Gastrocnemius medialis (tissue), 4 donors: ENCODE results near the gene FGF14. TPM values are rescaled to one million over a fixed set of nuclear protein-coding genes. Genes with fewer than 3 reads are reported as not detected.

ENCODE experiments used
- ATAC-seq, 2 donors: fragments of 150-250 bp; one replicate each; pipeline ENCODE4 v1.9.1; 2016
- DNase-seq, 2 donors: peaks; one replicate each; pipeline ENCODE4 v3.0.0-alpha.2; 2019
- H3K27ac ChIP-seq, 4 donors: fragments of 200-600 bp; sonication (generic); 1 replicate in 1 of 4; 2 replicates in 3 of 4; pipeline ENCODE4 v1.5.1; 2016 to 2018; ENCODE audit warnings: mild to moderate bottlenecking in 2 of 4, moderate library complexity in 1 of 4
- H3K27me3 ChIP-seq, 3 donors: fragments of 200-600 bp; sonication (generic) in 2 of 3; 1 replicate in 1 of 3; 2 replicates in 2 of 3; pipeline versions ENCODE4 v1.5.1 to v1.6.0; 2016 to 2019; ENCODE audit warnings: mild to moderate bottlenecking in 1 of 3, moderate library complexity in 1 of 3
- H3K36me3 ChIP-seq, 2 donors: fragments of 200-600 bp; sonication (generic) in 1 of 2; one replicate each; pipeline ENCODE4 v1.5.1; 2017 to 2018
- H3K4me1 ChIP-seq, 2 donors: fragments of 200-600 bp; sonication (generic) in 1 of 2; one replicate each; pipeline ENCODE4 v1.5.1; 2016 to 2017; ENCODE audit warnings: mild to moderate bottlenecking in 2 of 2
- H3K4me3 ChIP-seq, 4 donors: fragments of 200-600 bp; sonication (generic) in 3 of 4; 1 replicate in 1 of 4; 2 replicates in 3 of 4; pipeline ENCODE4 v1.5.1; 2016 to 2019; ENCODE audit warnings: mild to moderate bottlenecking in 2 of 4
- H3K9me3 ChIP-seq, 3 donors: fragments of 200-600 bp; sonication (generic) in 2 of 3; 1 replicate in 1 of 3; 2 replicates in 2 of 3; pipeline ENCODE4 v1.5.1; 2016 to 2019
- POLR2A ChIP-seq, 2 donors: fragments of 450-650 bp; IDR thresholded peaks; one replicate each; pipeline ENCODE4 v1.6.1; 2017; ENCODE audit warnings: antibody characterized with exemption in 2 of 2, mild to moderate bottlenecking in 2 of 2, moderate library complexity in 2 of 2
- in situ Hi-C, 4 donors: fragments of 200-750 bp; cut with MboI; loops; one replicate each; pipeline versions ENCODE4 v1.15.0 to v1.8.0; 2017; ENCODE audit warnings: low sequenced_read_pairs in 4 of 4
- intact Hi-C: fragments of 100-400 bp; cut with DNase I; formaldehyde crosslinking; loops from one replicate; pipeline ENCODE4 v1.15.1; 2023; ENCODE audit warnings: low total_unique reads
- total RNA-seq, 4 donors: library from RNA; depleted of rRNA; stranded (reverse); fragments of >200 nt; gene quantifications; one replicate each; pipeline versions ENCODE4 v1.1.0 to v1.2.3, GENCODE V29; 2016
- TF ChIP-seq, protein P1 (sequence below), 5 experiments: fragments of 450-650 bp in 3 of 5; fragments of 200-600 bp in 2 of 5; sonication (generic) in 2 of 5; IDR thresholded peaks in 4 of 5; conservative IDR thresholded peaks in 1 of 5; 1 replicate in 4 of 5; 2 replicates in 1 of 5; pipeline ENCODE4 v1.5.1; 2016 to 2019; ENCODE audit warnings: antibody characterized with exemption in 5 of 5, mild to moderate bottlenecking in 3 of 5, moderate library complexity in 3 of 5

The FGF14 gene
- total RNA-seq, 4 donors from 2014 or later: 0.02 TPM; not detected in 3

DNA sequence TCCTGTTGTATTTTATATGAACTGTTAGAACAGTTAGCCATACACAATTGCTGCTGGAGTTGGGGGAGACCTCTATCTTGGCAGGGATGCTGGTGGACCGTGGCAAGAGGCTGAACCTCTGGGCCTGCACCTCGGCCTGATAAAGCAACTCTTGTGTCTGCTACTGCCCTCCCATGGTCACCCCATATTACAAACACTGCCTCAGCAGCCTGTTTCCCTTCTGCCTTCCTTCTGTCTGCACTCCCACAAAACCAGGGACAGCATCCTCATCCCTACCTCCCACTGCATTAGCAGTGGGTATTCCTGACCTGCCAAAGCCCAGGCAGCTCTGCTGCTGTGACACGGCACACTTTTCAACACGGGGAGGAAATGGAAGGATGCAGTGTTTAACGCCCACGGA lies 456.4 kb downstream of the FGF14 start:
- Histone ChIP-seq H3K27ac (no peak overlapping the region), H3K36me3 (no peaks in the 10 kb centered on the region), H3K9me3 (no peaks in the 10 kb centered on the region), H3K4me3 (no peak overlapping the region), H3K4me1 (no peaks in the 10 kb centered on the region), H3K27me3 (no peaks in the 10 kb centered on the region)
- intact Hi-C loops (no loop called here), in situ Hi-C loops (loop anchor here in 2 of 4 donors (10.0 to 25.0 kb wide), 2 partner anchors 509 to 517 kb away; no protein-coding TSS in a partner anchor)
- TF ChIP-seq, protein P1, sequence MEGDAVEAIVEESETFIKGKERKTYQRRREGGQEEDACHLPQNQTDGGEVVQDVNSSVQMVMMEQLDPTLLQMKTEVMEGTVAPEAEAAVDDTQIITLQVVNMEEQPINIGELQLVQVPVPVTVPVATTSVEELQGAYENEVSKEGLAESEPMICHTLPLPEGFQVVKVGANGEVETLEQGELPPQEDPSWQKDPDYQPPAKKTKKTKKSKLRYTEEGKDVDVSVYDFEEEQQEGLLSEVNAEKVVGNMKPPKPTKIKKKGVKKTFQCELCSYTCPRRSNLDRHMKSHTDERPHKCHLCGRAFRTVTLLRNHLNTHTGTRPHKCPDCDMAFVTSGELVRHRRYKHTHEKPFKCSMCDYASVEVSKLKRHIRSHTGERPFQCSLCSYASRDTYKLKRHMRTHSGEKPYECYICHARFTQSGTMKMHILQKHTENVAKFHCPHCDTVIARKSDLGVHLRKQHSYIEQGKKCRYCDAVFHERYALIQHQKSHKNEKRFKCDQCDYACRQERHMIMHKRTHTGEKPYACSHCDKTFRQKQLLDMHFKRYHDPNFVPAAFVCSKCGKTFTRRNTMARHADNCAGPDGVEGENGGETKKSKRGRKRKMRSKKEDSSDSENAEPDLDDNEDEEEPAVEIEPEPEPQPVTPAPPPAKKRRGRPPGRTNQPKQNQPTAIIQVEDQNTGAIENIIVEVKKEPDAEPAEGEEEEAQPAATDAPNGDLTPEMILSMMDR (IDR thresholded peaks at IDR 0.05 in 4 of 5, conservative IDR thresholded peaks at IDR 0.05 in 1 of 5): no peak
- TF ChIP-seq POLR2A (IDR thresholded peaks at IDR 0.05): no peak
- ATAC-seq: no peak
- no peak for DNase-seq

DNA sequence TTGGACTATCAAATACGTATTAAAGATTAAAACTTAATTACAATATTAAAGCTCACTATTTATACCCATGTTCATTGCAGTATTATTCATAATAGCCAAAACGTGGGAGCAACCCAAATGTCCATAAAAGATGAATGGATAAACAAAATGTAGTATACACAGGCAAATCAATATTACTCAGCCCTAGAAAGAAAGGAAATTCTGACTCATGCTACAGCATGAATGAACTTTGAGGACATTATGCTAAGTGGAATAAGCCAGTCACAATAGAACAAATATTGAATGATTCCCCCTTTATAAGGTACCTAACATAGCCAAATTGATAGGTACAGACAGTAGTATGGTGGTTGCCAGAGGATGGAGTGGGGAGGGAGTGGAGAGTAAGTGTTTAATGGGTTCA lies 457.3 kb downstream of the FGF14 start:
- no peaks in the 10 kb centered on the region for H3K9me3 ChIP-seq
- DNase-seq (no peak), ATAC-seq (no peak)
- H3K4me1 ChIP-seq: no peaks in the 10 kb centered on the region
- in situ Hi-C loops (loop anchor here in 2 of 4 donors (10.0 to 25.0 kb wide), 2 partner anchors 510 to 518 kb away; no protein-coding TSS in a partner anchor), intact Hi-C loops (loop anchor here (5.0 kb wide), 1 partner anchor 613 kb away; no protein-coding TSS in a partner anchor)
- no peak for TF ChIP-seq POLR2A (IDR thresholded peaks at IDR 0.05)
- H3K36me3 ChIP-seq: no peaks in the 10 kb centered on the region
- H3K4me3 ChIP-seq: no peak overlapping the region
- no peaks in the 10 kb centered on the region for H3K27me3 ChIP-seq
- no peak overlapping the region for H3K27ac ChIP-seq

DNA sequence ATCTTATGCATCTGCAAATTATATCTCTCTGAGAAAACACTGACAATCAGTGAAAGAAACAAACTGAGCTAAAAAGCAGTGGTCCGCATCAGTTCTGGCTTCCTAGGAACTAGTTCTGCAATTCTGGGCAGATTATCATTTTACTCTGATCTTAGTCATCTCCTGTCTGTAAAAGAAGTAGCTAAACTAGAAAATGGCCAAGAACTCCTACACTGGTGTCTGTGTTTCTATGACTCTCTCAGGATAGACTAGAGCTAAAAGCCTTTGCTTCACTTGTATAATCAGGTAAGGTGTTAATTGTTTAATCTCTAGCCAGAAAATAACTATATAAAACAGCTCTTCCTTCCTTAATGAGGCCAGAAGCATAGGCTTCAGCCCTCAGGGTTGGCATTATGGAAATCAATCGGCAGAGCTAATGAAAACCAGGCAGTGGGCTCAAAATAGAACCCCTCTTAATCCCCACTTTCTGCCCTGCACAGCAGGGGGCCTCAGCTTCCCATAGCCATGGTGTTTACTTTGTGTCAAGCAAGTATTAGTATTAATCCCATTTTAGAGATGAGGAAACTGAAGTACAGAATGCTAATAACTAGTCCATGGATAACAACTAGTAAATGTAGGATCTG lies 459.2 kb downstream of the FGF14 start:
- no peak for ATAC-seq
- intact Hi-C loops: loop anchor here (1.0 to 5.0 kb wide), 3 partner anchors 147 to 615 kb away; no protein-coding TSS in a partner anchor
- TF ChIP-seq, protein P1 (IDR thresholded peaks at IDR 0.05 in 4 of 5, conservative IDR thresholded peaks at IDR 0.05 in 1 of 5): no peak
- no peak for TF ChIP-seq POLR2A (IDR thresholded peaks at IDR 0.05)

DNA sequence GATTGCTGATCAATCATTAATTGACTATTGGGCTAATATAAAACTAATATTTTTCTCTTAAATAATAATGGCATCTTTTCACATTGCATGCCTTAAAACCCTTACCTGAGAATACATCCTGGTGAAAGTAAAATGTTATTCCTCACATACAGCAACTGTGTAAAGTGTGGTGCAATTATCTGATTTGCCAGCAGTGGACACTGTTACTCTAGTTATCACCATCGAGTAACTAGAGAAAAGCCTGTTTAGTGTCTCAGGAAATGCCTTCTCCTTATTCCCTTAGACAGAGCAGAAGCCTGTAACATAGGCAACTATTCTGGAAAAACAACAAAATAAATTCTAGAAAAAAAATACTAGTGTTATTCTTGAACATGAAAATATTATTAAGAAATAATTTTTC lies 459.8 kb downstream of the FGF14 start:
- ATAC-seq (peak; percentile 56 to 65), DNase-seq (no peak)
- Histone ChIP-seq H3K27ac (no peak overlapping the region), H3K9me3 (no peaks in the 10 kb centered on the region), H3K4me3 (no peak overlapping the region), H3K36me3 (no peaks in the 10 kb centered on the region), H3K27me3 (no peaks in the 10 kb centered on the region), H3K4me1 (no peaks in the 10 kb centered on the region)
- TF ChIP-seq, protein P1 (IDR thresholded peaks at IDR 0.05 in 4 of 5, conservative IDR thresholded peaks at IDR 0.05 in 1 of 5): peak; percentile 25 to 64 (median 59)
- no peak for TF ChIP-seq POLR2A (IDR thresholded peaks at IDR 0.05)
- in situ Hi-C loops: loop anchor here in 2 of 4 donors (10.0 to 25.0 kb wide), 2 partner anchors 513 to 520 kb away; no protein-coding TSS in a partner anchor
- intact Hi-C loops: loop anchor here (1.0 to 5.0 kb wide), 3 partner anchors 147 to 615 kb away; no protein-coding TSS in a partner anchor

More for the DNA sequence above, 459.2 kb downstream of the FGF14 start:
- in situ Hi-C loops: loop anchor here in 2 of 4 donors (10.0 to 25.0 kb wide), 2 partner anchors 512 to 520 kb away; no protein-coding TSS in a partner anchor
- H3K4me1 ChIP-seq: no peaks in the 10 kb centered on the region
- no peak overlapping the region for H3K4me3 ChIP-seq
- H3K27me3 ChIP-seq: no peaks in the 10 kb centered on the region
- DNase-seq: no peak
- H3K9me3 ChIP-seq: no peaks in the 10 kb centered on the region
- H3K27ac ChIP-seq: no peak overlapping the region
- no peaks in the 10 kb centered on the region for H3K36me3 ChIP-seq

DNA sequence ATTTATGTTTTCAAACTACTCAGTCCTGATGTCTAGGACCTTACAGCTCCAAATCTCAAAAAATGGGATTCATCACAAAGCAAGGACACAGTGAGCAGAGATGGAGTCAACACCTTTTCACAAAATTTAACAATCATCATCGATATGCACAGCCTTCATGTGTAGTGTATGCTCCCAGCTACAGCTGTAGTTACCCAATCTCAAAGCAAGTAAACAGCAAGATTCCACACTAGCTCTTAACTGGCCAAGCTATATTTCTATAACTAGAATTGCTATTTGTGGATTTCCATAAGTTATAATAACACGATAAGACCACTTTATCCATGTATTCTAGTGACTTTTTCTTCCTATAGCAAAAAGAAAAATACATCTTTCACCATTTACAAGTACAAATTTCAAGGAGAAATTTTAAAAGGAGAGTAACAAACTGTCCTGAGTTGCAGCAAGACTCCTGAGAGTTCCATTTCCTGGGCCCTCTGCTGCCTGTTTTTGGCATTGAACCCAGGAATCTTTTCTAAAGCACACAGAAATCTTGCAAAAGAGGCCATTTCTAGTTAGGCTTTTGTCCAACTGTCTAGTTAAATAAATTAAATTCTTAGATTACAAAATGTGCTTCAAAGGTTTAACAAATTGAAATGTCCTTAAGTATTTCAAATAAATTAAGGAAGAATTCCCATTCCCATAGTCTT lies 460.6 kb downstream of the FGF14 start:
- Histone ChIP-seq H3K4me3 (no peak overlapping the region), H3K4me1 (no peaks in the 10 kb centered on the region), H3K27ac (no peak overlapping the region), H3K36me3 (no peaks in the 10 kb centered on the region), H3K9me3 (no peaks in the 10 kb centered on the region), H3K27me3 (no peaks in the 10 kb centered on the region)
- in situ Hi-C loops (loop anchor here in 2 of 4 donors (10.0 to 25.0 kb wide), 2 partner anchors 514 to 521 kb away; no protein-coding TSS in a partner anchor), intact Hi-C loops (loop anchor here (5.0 kb wide), 1 partner anchor 616 kb away; no protein-coding TSS in a partner anchor)
- no peak for TF ChIP-seq POLR2A (IDR thresholded peaks at IDR 0.05)
- TF ChIP-seq, protein P1 (IDR thresholded peaks at IDR 0.05 in 4 of 5, conservative IDR thresholded peaks at IDR 0.05 in 1 of 5): no peak
- no peak for ATAC-seq
- no peak for DNase-seq
